Ovary (tissue), 3 donors: Measurements from ENCODE around the gene RTL1.

Experiments
- EP300 ChIP-seq: sonication (generic); formaldehyde crosslinking; IDR thresholded peaks from one replicate; pipeline ENCODE4 v1.6.1; 2017; ENCODE audit warnings: antibody characterized with exemption
- POLR2A ChIP-seq: fragments of 450-650 bp; IDR thresholded peaks from one replicate; pipeline ENCODE4 v1.6.1; 2017; ENCODE audit warnings: antibody characterized with exemption, mild to moderate bottlenecking, moderate library complexity
- TF ChIP-seq, protein P1 (sequence below), 3 donors: fragments of 450-650 bp in 2 of 3; fragments of 200-600 bp in 1 of 3; IDR thresholded peaks; one replicate each; pipeline versions ENCODE4 v1.5.1 to v1.8.0; 2016 to 2022; ENCODE audit warnings: antibody characterized with exemption in 3 of 3, mild to moderate bottlenecking in 1 of 3
- donor health status: DM: no; HTN: no; CAD: no.

DNA sequence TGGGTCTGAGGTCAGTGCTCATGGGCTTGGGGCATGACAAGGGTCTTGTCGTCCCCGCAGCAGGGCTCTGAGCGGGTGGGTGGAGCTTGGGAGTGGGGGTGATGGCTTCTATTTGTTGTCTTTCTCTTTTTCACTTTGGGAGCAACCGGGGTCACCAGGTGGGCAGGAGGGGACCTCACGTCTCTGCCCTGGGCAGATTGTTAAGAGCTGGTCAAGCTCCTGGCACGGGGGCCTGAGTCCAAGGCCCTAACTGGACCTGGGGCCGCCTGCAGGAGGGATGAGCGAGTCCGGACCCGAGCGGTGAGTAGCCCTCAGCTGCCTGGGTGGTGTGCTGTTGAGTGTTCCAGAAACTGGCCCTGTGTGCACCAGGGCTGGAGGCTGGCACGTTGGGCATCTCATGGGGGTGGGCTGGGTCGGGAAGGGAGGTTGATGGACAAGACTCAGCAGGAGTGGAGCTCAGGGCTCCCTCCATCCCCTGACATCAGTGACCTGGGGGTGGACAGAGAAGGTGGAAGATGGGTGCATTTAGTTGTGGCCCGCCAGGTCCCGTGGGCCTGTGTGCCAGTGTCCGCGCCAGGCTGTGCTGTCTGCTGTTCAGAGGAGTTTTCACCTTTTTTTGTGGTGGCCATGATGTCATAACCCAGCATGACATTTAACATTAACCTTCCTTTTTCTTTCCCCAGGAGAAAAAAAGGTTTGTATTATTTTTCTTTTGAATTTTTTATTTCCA is 27.5 kb downstream of the RTL1 start:
- TF ChIP-seq POLR2A (no peak), EP300 (no peak)
- TF ChIP-seq, protein P1, sequence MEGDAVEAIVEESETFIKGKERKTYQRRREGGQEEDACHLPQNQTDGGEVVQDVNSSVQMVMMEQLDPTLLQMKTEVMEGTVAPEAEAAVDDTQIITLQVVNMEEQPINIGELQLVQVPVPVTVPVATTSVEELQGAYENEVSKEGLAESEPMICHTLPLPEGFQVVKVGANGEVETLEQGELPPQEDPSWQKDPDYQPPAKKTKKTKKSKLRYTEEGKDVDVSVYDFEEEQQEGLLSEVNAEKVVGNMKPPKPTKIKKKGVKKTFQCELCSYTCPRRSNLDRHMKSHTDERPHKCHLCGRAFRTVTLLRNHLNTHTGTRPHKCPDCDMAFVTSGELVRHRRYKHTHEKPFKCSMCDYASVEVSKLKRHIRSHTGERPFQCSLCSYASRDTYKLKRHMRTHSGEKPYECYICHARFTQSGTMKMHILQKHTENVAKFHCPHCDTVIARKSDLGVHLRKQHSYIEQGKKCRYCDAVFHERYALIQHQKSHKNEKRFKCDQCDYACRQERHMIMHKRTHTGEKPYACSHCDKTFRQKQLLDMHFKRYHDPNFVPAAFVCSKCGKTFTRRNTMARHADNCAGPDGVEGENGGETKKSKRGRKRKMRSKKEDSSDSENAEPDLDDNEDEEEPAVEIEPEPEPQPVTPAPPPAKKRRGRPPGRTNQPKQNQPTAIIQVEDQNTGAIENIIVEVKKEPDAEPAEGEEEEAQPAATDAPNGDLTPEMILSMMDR (IDR thresholded peaks at IDR 0.05): no peak
